Mucosa of descending colon (tissue), 3 donors: ENCODE results near the gene ARHGAP9. TPM values are rescaled to one million over a fixed set of nuclear protein-coding genes. Genes with fewer than 3 reads are reported as not detected.

Experiments used
- ATAC-seq: fragments of 200-7000 bp; cut with Tn5 transposase; one replicate; pipeline ENCODE4 v1.9.1; 2020; ENCODE audit warnings: mild to moderate bottlenecking, moderate library complexity
- DNase-seq, 3 donors: peaks; one replicate each; pipeline ENCODE4 v3.0.0-alpha.2; 2020
- H3K36me3 ChIP-seq: fragments of 200-600 bp; one replicate; pipeline ENCODE4 v1.8.0; 2021; ENCODE audit warnings: low read depth, mild to moderate bottlenecking
- H3K4me1 ChIP-seq: fragments of 200-600 bp; one replicate; pipeline ENCODE4 v1.8.0; 2021; ENCODE audit warnings: low read depth, mild to moderate bottlenecking
- H3K4me3 ChIP-seq: fragments of 200-600 bp; one replicate; pipeline ENCODE4 v1.8.0; 2021; ENCODE audit warnings: mild to moderate bottlenecking
- H3K9me3 ChIP-seq: fragments of 200-600 bp; one replicate; pipeline ENCODE4 v1.8.0; 2021; ENCODE audit warnings: mild to moderate bottlenecking
- CTCF ChIP-seq: fragments of 200-600 bp; IDR thresholded peaks from one replicate; pipeline ENCODE4 v1.8.0; 2022; ENCODE audit warnings: antibody characterized with exemption, mild to moderate bottlenecking
- intact Hi-C, 2 donors: fragments of 100-400 bp; cut with DNase I in 1 of 2; cut with micrococcal nuclease in 1 of 2; formaldehyde crosslinking; loops; one replicate each; pipeline versions ENCODE4 v1.11.0 to v1.11.1; 2022; cut with DNase I, micrococcal nuclease
- total RNA-seq, 3 donors: library from RNA; stranded (reverse); fragmentation: NEBNext Ultra II Directional in 2 of 3; extraction: Animal tissue kit (Norgen Biotek cat#: 25700) in 2 of 3; gene quantifications; one replicate each; pipeline versions ENCODE4 v1.2.1 to v1.2.4, GENCODE V29; 2021 to 2023
- donor health status: DM: no; HTN: no; CAD: no; lungs with moderate emphysema.
- donor health status: DM: no; HTN: no; CAD: no.
- donor health status: DM: no; HTN: yes; CAD: no.

ARHGAP9 gene
- total RNA-seq, 3 donors from 2014 or later: 8.8 to 18.5 (median 15.0) TPM

GRCh38 chr12:57439762-57440266, 39.9 kb downstream of the ARHGAP9 start:
- Histone ChIP-seq H3K4me3 (no peak overlapping the region), H3K4me1 (no peaks in the 10 kb centered on the region), H3K9me3 (no peaks in the 10 kb centered on the region), H3K36me3 (no peaks in the 10 kb centered on the region)
- intact Hi-C loops: no loop called here
- no peak for TF ChIP-seq CTCF
- no peak for ATAC-seq
- no peak for DNase-seq

DNA sequence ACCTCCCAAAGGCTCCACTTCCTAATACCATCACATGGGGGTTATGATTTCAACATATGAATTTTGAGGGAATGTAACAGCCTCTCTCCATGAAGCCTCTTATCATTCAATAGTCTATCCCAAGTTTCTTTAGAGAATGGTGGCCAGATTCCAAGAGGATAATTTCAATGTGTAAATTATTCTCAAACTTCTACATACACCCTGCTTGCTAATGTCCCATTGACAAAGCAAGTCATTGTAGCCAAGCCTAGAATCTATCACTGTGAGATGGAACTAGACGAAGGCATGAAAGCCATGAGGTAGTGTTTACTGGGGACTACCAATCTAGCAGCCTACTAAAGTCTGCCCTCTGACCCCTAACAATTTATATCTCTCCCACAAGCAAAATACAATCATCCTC, 41.3 kb downstream of the ARHGAP9 start:
- DNase-seq: no peak
- Histone ChIP-seq H3K36me3 (no peaks in the 10 kb centered on the region), H3K4me3 (no peak overlapping the region), H3K4me1 (no peaks in the 10 kb centered on the region), H3K9me3 (no peaks in the 10 kb centered on the region)
- ATAC-seq: no peak
- no peak for TF ChIP-seq CTCF
- intact Hi-C loops: no loop called here

- Histone ChIP-seq H3K4me1 (no peaks in the 10 kb centered on the region), H3K4me3 (no peak overlapping the region), H3K9me3 (no peaks in the 10 kb centered on the region), H3K36me3 (no peaks in the 10 kb centered on the region)
- DNase-seq (no peak), ATAC-seq (no peak)
- TF ChIP-seq CTCF: no peak
- intact Hi-C loops: no loop called here
These were observed 44.4 kb downstream of the ARHGAP9 start for GRCh38 chr12:57435293-57435692.

- intact Hi-C loops: no loop called here
- DNase-seq: no peak
- peaks cover 1% of the 10 kb centered on the region for H3K4me1 ChIP-seq
These were observed 45.0 kb downstream of the ARHGAP9 start, which contains the start of gene INHBC for GRCh38 chr12:57434517-57435223. TSS of gene INHBC (plus strand) at chr12:57434784. CDS start at chr12:57434887, 103 bp downstream.

GRCh38 chr12:57433370-57433769, 46.3 kb downstream of the ARHGAP9 start:
- no peaks in the 10 kb centered on the region for H3K36me3 ChIP-seq
- no peak for ATAC-seq
- no peak for TF ChIP-seq CTCF
- DNase-seq: no peak
- peaks cover 6% of the 10 kb centered on the region for H3K4me1 ChIP-seq
- intact Hi-C loops: no loop called here
- H3K4me3 ChIP-seq: no peak overlapping the region
- no peaks in the 10 kb centered on the region for H3K9me3 ChIP-seq

More at GRCh38 chr12:57434517-57435223, 45.0 kb downstream of the ARHGAP9 start, which contains the start of gene INHBC:
- Histone ChIP-seq H3K9me3 (no peaks in the 10 kb centered on the region), H3K4me3 (no peak within 1 kb of the TSS), H3K36me3 (no peaks in the 10 kb centered on the region)
- ATAC-seq: no peak
- TF ChIP-seq CTCF: no peak
